Endometrial microvascular endothelial cells (primary cell): ENCODE data around the gene SMIM12. TPM values are rescaled to one million over a fixed set of nuclear protein-coding genes. Genes with fewer than 3 reads are reported as not detected.

Source experiments
- in situ Hi-C: cut with HindIII; loops from 2 replicates; pipeline ENCODE4 v1.10.0; 2017; ENCODE audit warnings: low sequenced_read_pairs, low pct_unique_long_range_greater_than_20kb; ENCODE audit errors: inconsistent ontology term
- total RNA-seq: library from RNA; depleted of rRNA; stranded (reverse); fragments of >200 nt; gene quantifications from one replicate; pipeline ENCODE4 v1.2.3, GENCODE V29; 2015; ENCODE audit errors: inconsistent ontology term

SMIM12 gene
- total RNA-seq, 1 donor from 2014 or later = 41.6 TPM

GRCh38 chr1:34850382-34850781 lies 9.2 kb downstream of the SMIM12 start:
- in situ Hi-C loops = no loop called here

GRCh38 chr1:34847094-34847493 lies 12.5 kb downstream of the SMIM12 start:
- in situ Hi-C loops = no loop called here

GRCh38 chr1:34846265-34846664 lies 13.3 kb downstream of the SMIM12 start:
- in situ Hi-C loops = no loop called here

DNA sequence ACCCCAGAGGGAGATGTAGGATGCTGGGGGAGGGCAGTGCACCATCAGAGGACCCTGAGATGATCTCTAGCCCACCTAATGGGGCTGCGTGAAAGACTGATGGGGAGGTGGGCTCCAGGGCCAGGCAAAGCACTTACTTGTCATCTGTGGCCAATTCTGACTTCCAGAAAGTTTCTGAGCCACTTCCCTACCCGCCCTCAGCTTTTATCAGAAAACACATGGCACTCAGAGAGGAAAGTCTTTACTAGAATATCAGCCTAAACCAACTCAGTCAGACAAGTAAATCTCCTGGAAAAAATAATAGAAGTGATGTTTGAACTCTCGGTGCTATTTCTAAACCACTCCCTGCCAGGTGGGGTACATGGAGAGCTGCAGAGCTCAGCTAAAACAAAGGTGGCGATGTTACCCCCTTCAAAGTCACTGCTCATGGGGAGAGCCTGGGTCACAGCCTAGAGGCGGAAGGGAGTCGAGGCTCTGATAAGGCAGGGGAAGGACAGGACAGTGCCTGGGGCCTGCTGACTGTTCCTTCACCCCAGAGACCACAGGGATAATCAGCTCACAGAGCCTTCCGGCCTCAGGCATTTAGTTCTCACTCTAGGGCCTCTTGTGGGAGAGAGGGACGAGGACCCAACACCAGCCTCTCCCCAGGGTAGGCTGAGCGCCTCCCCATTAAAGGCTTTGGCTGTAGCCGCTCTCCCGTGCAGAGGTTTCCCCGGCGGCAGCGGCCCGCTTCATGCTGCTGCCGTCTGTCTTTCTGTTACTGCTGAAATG lies 14.2 kb downstream of the SMIM12 start:
- in situ Hi-C loops = no loop called here

GRCh38 chr1:34844252-34844634 lies 15.3 kb downstream of the SMIM12 start:
- in situ Hi-C loops = no loop called here

- in situ Hi-C loops = no loop called here
These were observed 15.9 kb downstream of the SMIM12 start for GRCh38 chr1:34843392-34844251.

- in situ Hi-C loops = no loop called here
These were observed 16.6 kb downstream of the SMIM12 start for GRCh38 chr1:34842952-34843371.

- in situ Hi-C loops = no loop called here
These were observed 17.5 kb downstream of the SMIM12 start for GRCh38 chr1:34842073-34842472.

DNA sequence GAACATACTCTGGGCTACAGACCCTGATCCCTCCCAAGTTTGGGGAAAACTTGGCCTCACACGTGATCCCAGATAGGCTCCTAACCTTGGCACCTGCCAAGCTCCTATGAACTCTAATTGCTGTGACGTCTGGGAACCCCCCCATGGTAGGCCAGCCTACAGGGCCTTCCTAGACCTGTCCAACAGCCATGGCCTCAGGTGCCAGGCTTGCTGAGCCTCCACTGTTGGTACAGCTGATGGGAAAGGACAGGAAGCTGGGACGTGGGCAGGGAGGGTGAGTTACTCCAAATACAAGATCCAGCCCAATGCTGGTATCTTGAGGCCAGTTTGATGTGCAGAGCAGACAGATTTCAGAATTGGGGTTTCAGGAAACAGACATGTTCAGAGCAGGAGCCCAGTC lies 19.1 kb downstream of the SMIM12 start:
- in situ Hi-C loops = no loop called here

GRCh38 chr1:34839526-34840305 lies 19.8 kb downstream of the SMIM12 start:
- in situ Hi-C loops = no loop called here

DNA sequence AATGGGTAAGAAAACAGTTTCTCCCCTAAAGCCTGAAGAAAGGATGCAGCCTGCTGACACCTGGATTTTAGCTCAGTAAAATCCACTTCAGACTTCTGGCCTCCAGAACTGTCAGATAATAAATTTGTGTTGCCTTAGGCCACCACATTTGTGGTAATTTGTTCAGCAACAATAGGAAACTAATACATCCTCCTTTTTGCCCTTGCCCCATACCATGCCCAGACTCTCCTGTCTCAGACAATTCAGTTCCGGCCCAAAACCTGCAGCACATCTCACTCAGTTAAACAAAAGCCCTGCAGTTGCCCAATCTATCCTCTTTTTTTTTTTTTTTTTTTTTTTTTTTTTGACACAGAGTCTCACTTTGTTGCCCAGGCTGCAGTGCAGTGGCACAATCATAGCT lies 25.8 kb downstream of the SMIM12 start:
- in situ Hi-C loops = no loop called here

DNA sequence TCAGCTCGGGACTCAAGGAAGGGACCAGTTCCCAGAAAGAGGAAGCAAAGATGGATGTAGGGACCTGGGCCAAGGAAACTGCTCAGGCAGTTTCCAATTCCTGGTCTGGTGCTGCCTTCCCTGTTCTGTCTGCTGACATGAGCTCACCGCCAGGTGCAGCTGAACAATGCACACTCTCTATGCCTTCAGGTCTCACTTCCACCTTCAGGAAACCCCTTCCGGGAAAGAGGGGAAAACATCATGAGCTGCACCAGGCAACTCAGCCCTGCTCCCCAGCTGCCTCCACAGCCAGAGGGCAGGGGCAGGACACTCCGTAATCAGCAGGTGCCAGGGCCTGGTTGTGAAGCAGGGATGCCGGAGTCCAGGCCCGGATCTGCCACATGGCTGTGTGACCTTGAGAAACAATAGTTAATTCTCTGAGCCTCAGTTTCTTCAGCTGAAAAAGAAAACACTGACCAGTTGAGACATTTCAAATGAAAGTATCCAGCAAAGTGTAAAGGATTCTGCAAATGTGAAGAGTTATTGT lies 27.8 kb downstream of the SMIM12 start:
- in situ Hi-C loops = no loop called here

- in situ Hi-C loops = no loop called here
These were observed 30.3 kb downstream of the SMIM12 start for GRCh38 chr1:34829250-34829649.

- in situ Hi-C loops = no loop called here
These were observed 30.9 kb downstream of the SMIM12 start for GRCh38 chr1:34828611-34829010.

GRCh38 chr1:34827341-34827941 lies 32.1 kb downstream of the SMIM12 start:
- in situ Hi-C loops = no loop called here

GRCh38 chr1:34825455-34826091 lies 34.0 kb downstream of the SMIM12 start:
- in situ Hi-C loops = no loop called here

DNA sequence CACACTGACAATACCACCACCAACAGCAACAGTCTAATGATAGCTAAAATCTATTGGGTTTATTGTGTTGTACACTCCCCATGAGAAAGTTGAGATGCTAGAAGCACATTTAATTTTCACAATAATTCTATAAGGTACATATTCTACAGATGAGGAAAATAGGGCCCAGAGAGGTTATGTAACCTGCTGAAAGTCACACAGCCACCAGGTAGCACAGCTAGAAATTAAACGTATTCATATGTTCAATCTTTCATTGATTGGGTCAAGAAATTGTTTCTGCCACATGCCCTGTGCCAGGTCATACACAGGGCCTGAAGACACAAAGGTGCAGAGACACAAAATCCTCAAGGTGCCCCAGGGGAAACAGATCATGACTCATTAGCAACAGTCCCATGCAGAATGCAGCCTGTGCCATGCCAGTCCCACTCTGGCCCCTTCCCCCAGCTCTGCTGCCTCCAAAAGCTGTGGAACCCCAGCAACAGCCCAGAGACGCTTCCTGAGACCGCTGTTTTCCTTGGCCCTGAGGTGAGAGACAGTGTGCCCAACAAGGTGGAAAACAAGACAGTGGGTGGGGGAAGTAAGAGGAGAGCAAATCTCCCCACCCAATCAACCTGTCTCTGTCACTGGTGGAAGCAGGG lies 34.6 kb downstream of the SMIM12 start:
- in situ Hi-C loops = no loop called here

- in situ Hi-C loops = no loop called here
These were observed 37.3 kb downstream of the SMIM12 start for GRCh38 chr1:34822202-34822601.
